IMR-90 (cell line): ENCODE data around the gene SMARCD1. TPM values are rescaled to one million over a fixed set of nuclear protein-coding genes. Genes with fewer than 3 reads are reported as not detected.

Source experiments
- ATAC-seq: fragments of 200-7000 bp; cut with Tn5 transposase; 2 replicates; pipeline ENCODE4 v1.9.1; 2020; ENCODE audit warnings: low read depth, mild to moderate bottlenecking, moderate library complexity
- BruUV-seq: library from RNA; stranded (reverse); fragments of 400-500 nt; replicated peaks from 2 replicates; lab custom pipeline; 2021; lab: Mats Ljungman, UMichigan
- CTCF ChIA-PET: fragments of 300-600 bp; formaldehyde crosslinking; extraction: SDS; loops from one replicate; lab custom pipeline; 2021; ENCODE audit warnings: antibody characterized with exemption; lab: Yijun Ruan, JAX
- POLR2A ChIA-PET: fragments of 300-600 bp; sonication (Branson Sonifier 250); formaldehyde crosslinking; loops from one replicate; lab custom pipeline; 2022; ENCODE audit warnings: antibody characterized with exemption; ENCODE audit not compliant: unreplicated experiment; lab: Charles Lee
- DNase-seq: peaks from one replicate; pipeline ENCODE4 v3.0.0; 2013
- H2AFZ ChIP-seq: replicated peaks from 2 replicates; pipeline ENCODE3; 2013; ENCODE audit warnings: low read length, mild to moderate bottlenecking; ENCODE audit not compliant: poor library complexity
- H2AK5ac ChIP-seq: 2 replicates; pipeline ENCODE4 v1.6.1; 2013; ENCODE audit warnings: low read depth, low read length, inconsistent platforms
- H2AK9ac ChIP-seq: replicated peaks from 2 replicates; pipeline ENCODE3; 2013; ENCODE audit warnings: mild to moderate bottlenecking, low read depth, low read length, moderate library complexity; ENCODE audit not compliant: poor library complexity
- H2BK120ac ChIP-seq: 2 replicates; pipeline ENCODE4 v1.6.1; 2013; ENCODE audit warnings: low read depth, low read length, inconsistent platforms
- H2BK15ac ChIP-seq: 3 replicates; pipeline ENCODE4 v1.6.1; 2013; ENCODE audit warnings: low read depth, low read length, inconsistent platforms
- H2BK20ac ChIP-seq: 2 replicates; pipeline ENCODE4 v1.6.1; 2013; ENCODE audit warnings: low read depth, mild to moderate bottlenecking, inconsistent platforms, low read length, moderate library complexity
- H2BK5ac ChIP-seq: 2 replicates; pipeline ENCODE4 v1.6.1; 2013; ENCODE audit warnings: mild to moderate bottlenecking, low read depth, low read length, inconsistent platforms; ENCODE audit not compliant: poor library complexity, severe bottlenecking
- H3K14ac ChIP-seq: replicated peaks from 2 replicates; pipeline ENCODE4 v1.6.1; 2013; ENCODE audit warnings: low read depth, low read length, inconsistent platforms
- H3K18ac ChIP-seq: 2 replicates; pipeline ENCODE4 v1.6.1; 2013; ENCODE audit warnings: low read depth, low read length, control low read depth
- H3K23ac ChIP-seq: 2 replicates; pipeline ENCODE4 v1.6.1; 2013; ENCODE audit warnings: low read depth, low read length, inconsistent platforms
- H3K27ac ChIP-seq: 2 replicates; pipeline ENCODE4 v1.5.1; 2013; ENCODE audit warnings: mild to moderate bottlenecking, control low read depth, low read length; ENCODE audit not compliant: insufficient read depth
- H3K27me3 ChIP-seq: 2 replicates; pipeline ENCODE4 v1.6.1; 2013; ENCODE audit warnings: low read length; ENCODE audit not compliant: control insufficient read depth, insufficient read depth
- H3K36me3 ChIP-seq: 2 replicates; pipeline ENCODE4 v1.6.1; 2013; ENCODE audit warnings: low read length, mixed read lengths; ENCODE audit not compliant: control insufficient read depth, insufficient read depth
- H3K4ac ChIP-seq: 2 replicates; pipeline ENCODE4 v1.6.1; 2013; ENCODE audit warnings: low read depth, low read length, inconsistent platforms
- H3K4me1 ChIP-seq: 2 replicates; pipeline ENCODE4 v1.6.1; 2013; ENCODE audit warnings: low read length, mixed read lengths; ENCODE audit not compliant: control insufficient read depth, insufficient read depth
- H3K4me2 ChIP-seq: 2 replicates; pipeline ENCODE4 v1.6.1; 2013; ENCODE audit warnings: low read depth, mild to moderate bottlenecking, control low read depth, low read length, moderate library complexity
- H3K4me3 ChIP-seq: 2 replicates; pipeline ENCODE4 v1.5.1; 2013; ENCODE audit warnings: low read depth, mild to moderate bottlenecking, control low read depth, low read length, moderate library complexity; ENCODE audit not compliant: insufficient read depth
- H3K56ac ChIP-seq: 2 replicates; pipeline ENCODE4 v1.6.1; 2013; ENCODE audit warnings: low read length, inconsistent platforms; ENCODE audit not compliant: insufficient read depth; ENCODE audit errors: extremely low read depth
- H3K79me1 ChIP-seq, 2 experiments: 2 replicates each; pipeline ENCODE4 v1.6.1; 2013; ENCODE audit warnings: low read length in 2 of 2, inconsistent platforms in 1 of 2, low read depth in 1 of 2
- H3K9ac ChIP-seq: 2 replicates; pipeline ENCODE4 v1.6.1; 2013; ENCODE audit warnings: low read depth, low read length, control low read depth
- H3K9me1 ChIP-seq: 2 replicates; pipeline ENCODE4 v1.6.1; 2013; ENCODE audit warnings: low read length, inconsistent platforms; ENCODE audit not compliant: insufficient read depth
- H3K9me3 ChIP-seq: 2 replicates; pipeline ENCODE4 v1.6.1; 2013; ENCODE audit warnings: low read length; ENCODE audit not compliant: control insufficient read depth, insufficient read depth
- H4K20me1 ChIP-seq: 2 replicates; pipeline ENCODE4 v1.6.1; 2013; ENCODE audit warnings: low read length, inconsistent platforms; ENCODE audit not compliant: insufficient read depth
- H4K5ac ChIP-seq: 2 replicates; pipeline ENCODE4 v1.6.1; 2013; ENCODE audit warnings: mild to moderate bottlenecking, low read depth, low read length, control low read depth
- H4K8ac ChIP-seq, 2 experiments: 2 replicates each; pipeline ENCODE4 v1.6.1; 2013; ENCODE audit warnings: low read depth in 2 of 2, low read length in 2 of 2, control low read depth in 1 of 2, inconsistent platforms in 1 of 2
- H4K91ac ChIP-seq: 2 replicates; pipeline ENCODE4 v1.6.1; 2013; ENCODE audit warnings: low read depth, low read length, inconsistent platforms; ENCODE audit not compliant: insufficient read depth
- BHLHE40 ChIP-seq: fragments of 150-350 bp; IDR thresholded peaks from 2 replicates; pipeline ENCODE4 v1.6.1; 2016; ENCODE audit warnings: mild to moderate bottlenecking, low read depth, low read length
- CEBPB ChIP-seq: IDR thresholded peaks from 2 replicates; pipeline ENCODE4 v1.6.1; 2012; ENCODE audit warnings: low read depth, low read length, improper control_type of control experiment
- FOS ChIP-seq: fragments of 150-350 bp; IDR thresholded peaks from 2 replicates; pipeline ENCODE4 v1.6.1; 2016; ENCODE audit warnings: low read depth, low read length
- MAFK ChIP-seq: IDR thresholded peaks from 2 replicates; pipeline ENCODE4 v1.6.1; 2012; ENCODE audit warnings: low read depth, low read length, improper control_type of control experiment
- MXI1 ChIP-seq: IDR thresholded peaks from 2 replicates; pipeline ENCODE4 v1.6.1; 2012; ENCODE audit warnings: low read depth, mild to moderate bottlenecking, low read length, moderate library complexity, borderline replicate concordance
- NFE2L2 ChIP-seq: fragments of 150-350 bp; IDR thresholded peaks from 2 replicates; pipeline ENCODE4 v1.6.1; 2016; ENCODE audit warnings: low read depth, mild to moderate bottlenecking, low read length
- POLR2A ChIP-seq: IDR thresholded peaks from 2 replicates; pipeline ENCODE4 v1.6.1; 2012; ENCODE audit warnings: mild to moderate bottlenecking, low read depth, low read length
- RAD21 ChIP-seq: IDR thresholded peaks from 2 replicates; pipeline ENCODE4 v1.6.1; 2012; ENCODE audit warnings: low read length, improper control_type of control experiment
- WGBS, 2 experiments: methylation state at CpG; one replicate each; pipeline versions ENCODE4 v1.1.5 to v1.1.7; 2013; ENCODE audit warnings: missing lambda C conversion rate in 2 of 2; ENCODE audit not compliant: insufficient read length in 1 of 2; ENCODE audit errors: extremely low coverage in 2 of 2; 5-methylcytosine and 5-hydroxymethylcytosine counted together
- dilution Hi-C: fragments of 300-500 bp; cut with HindIII; formaldehyde crosslinking; loops from one replicate; pipeline ENCODE4 v1.14.3; 2018; ENCODE audit warnings: low sequenced_read_pairs; ENCODE audit not compliant: unreplicated experiment
- in situ Hi-C: fragments of 300-500 bp; cut with MboI; formaldehyde crosslinking; loops from 3 replicates; pipeline ENCODE4 v1.14.3; 2019; ENCODE audit warnings: low sequenced_read_pairs, inconsistent platforms, mixed read lengths
- intact Hi-C: fragments of 100-400 bp; cut with micrococcal nuclease; formaldehyde crosslinking; loops from 2 replicates; pipeline ENCODE4 v1.10.0; 2022
- polyA plus RNA-seq, 3 experiments: library from polyadenylated mRNA; depleted of rRNA; stranded (reverse); fragments of >200 nt; gene quantifications; 2 replicates each; pipeline ENCODE4 v1.2.3, GENCODE V29; 2012; ENCODE audit warnings: low replicate concordance in 1 of 3
- total RNA-seq: library from RNA; depleted of rRNA; stranded (reverse); fragments of >200 nt; gene quantifications from 2 replicates; pipeline ENCODE4 v1.2.3, GENCODE V29; 2012
- TF ChIP-seq, protein P1 (sequence below): fragments of 150-350 bp; IDR thresholded peaks from 2 replicates; pipeline ENCODE4 v1.6.1; 2016; ENCODE audit warnings: low read depth, mild to moderate bottlenecking, low read length, moderate library complexity, borderline replicate concordance
- TF ChIP-seq, protein P2 (sequence below): conservative IDR thresholded peaks from 2 replicates; pipeline ENCODE4 v1.5.1; 2012; ENCODE audit warnings: mild to moderate bottlenecking, low read depth, low read length, improper control_type of control experiment
- TF ChIP-seq, protein P3 (sequence below): fragments of 150-350 bp; IDR thresholded peaks from 2 replicates; pipeline ENCODE4 v1.6.1; 2017; ENCODE audit warnings: mild to moderate bottlenecking, antibody characterized with exemption, low read length, low read depth

Gene SMARCD1
- total and polyA plus RNA-seq, 2 of the 4 experiments (the other 2 are of a cell fraction) = 28.1 to 47.9 TPM

- H2BK15ac ChIP-seq = no peak overlapping the region
- ChIA-PET CTCF (no interaction called here), POLR2A (no interaction called here)
- TF ChIP-seq BHLHE40 (no peak), POLR2A (no peak), FOS (no peak), MXI1 (no peak), CEBPB (no peak), RAD21 (no peak), MAFK (no peak), NFE2L2 (no peak)
- TF ChIP-seq, protein P1, sequence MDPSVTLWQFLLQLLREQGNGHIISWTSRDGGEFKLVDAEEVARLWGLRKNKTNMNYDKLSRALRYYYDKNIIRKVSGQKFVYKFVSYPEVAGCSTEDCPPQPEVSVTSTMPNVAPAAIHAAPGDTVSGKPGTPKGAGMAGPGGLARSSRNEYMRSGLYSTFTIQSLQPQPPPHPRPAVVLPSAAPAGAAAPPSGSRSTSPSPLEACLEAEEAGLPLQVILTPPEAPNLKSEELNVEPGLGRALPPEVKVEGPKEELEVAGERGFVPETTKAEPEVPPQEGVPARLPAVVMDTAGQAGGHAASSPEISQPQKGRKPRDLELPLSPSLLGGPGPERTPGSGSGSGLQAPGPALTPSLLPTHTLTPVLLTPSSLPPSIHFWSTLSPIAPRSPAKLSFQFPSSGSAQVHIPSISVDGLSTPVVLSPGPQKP = no peak
- TF ChIP-seq, protein P2, sequence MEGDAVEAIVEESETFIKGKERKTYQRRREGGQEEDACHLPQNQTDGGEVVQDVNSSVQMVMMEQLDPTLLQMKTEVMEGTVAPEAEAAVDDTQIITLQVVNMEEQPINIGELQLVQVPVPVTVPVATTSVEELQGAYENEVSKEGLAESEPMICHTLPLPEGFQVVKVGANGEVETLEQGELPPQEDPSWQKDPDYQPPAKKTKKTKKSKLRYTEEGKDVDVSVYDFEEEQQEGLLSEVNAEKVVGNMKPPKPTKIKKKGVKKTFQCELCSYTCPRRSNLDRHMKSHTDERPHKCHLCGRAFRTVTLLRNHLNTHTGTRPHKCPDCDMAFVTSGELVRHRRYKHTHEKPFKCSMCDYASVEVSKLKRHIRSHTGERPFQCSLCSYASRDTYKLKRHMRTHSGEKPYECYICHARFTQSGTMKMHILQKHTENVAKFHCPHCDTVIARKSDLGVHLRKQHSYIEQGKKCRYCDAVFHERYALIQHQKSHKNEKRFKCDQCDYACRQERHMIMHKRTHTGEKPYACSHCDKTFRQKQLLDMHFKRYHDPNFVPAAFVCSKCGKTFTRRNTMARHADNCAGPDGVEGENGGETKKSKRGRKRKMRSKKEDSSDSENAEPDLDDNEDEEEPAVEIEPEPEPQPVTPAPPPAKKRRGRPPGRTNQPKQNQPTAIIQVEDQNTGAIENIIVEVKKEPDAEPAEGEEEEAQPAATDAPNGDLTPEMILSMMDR = no peak
- TF ChIP-seq, protein P3, sequence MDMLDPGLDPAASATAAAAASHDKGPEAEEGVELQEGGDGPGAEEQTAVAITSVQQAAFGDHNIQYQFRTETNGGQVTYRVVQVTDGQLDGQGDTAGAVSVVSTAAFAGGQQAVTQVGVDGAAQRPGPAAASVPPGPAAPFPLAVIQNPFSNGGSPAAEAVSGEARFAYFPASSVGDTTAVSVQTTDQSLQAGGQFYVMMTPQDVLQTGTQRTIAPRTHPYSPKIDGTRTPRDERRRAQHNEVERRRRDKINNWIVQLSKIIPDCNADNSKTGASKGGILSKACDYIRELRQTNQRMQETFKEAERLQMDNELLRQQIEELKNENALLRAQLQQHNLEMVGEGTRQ = no peak
- H4K20me1 ChIP-seq = no peaks in the 10 kb centered on the region
- no peak overlapping the region for H3K4ac ChIP-seq
- H2AK9ac ChIP-seq = no peak overlapping the region
- H2BK120ac ChIP-seq = no peak overlapping the region
- H3K36me3 ChIP-seq = peaks cover 21% of the 10 kb centered on the region
- no peak overlapping the region for H3K18ac ChIP-seq
- H4K8ac ChIP-seq = no peak overlapping the region
- dilution Hi-C loops (no loop called here), in situ Hi-C loops (no loop called here), intact Hi-C loops (no loop called here)
- H4K5ac ChIP-seq = no peak overlapping the region
- no peak overlapping the region for H2AFZ ChIP-seq
- BruUV-seq = no TSS peak
- H3K56ac ChIP-seq = no peak overlapping the region
- H3K23ac ChIP-seq = no peak overlapping the region
- no peaks in the 10 kb centered on the region for H3K9me3 ChIP-seq
- peaks cover 16 to 39% of the 10 kb centered on the region in 2 experiments for H3K79me1 ChIP-seq
- no peak overlapping the region for H3K9ac ChIP-seq
- H3K9me1 ChIP-seq = 0 out of 2 replicates have a peak, but pooled peaks cover 5% of the 10 kb centered on the region
- H3K4me2 ChIP-seq = no peak overlapping the region
- no peak overlapping the region for H3K27ac ChIP-seq
- no peak for DNase-seq
- H2AK5ac ChIP-seq = no peak overlapping the region
- no peak for ATAC-seq
- no peaks in the 10 kb centered on the region for H3K27me3 ChIP-seq
- no peak overlapping the region for H3K4me3 ChIP-seq
- peaks cover 3% of the 10 kb centered on the region; the same call in 1 of the 2 replicates for H3K4me1 ChIP-seq
- no peak overlapping the region for H3K14ac ChIP-seq
- H2BK20ac ChIP-seq = no peak overlapping the region
- H4K91ac ChIP-seq = no peak overlapping the region
- H2BK5ac ChIP-seq = no peak overlapping the region
- 100% methylated on average over 3 of the region's 8 CpGs; no CpG with 5 or more reads in 1 of the 2 experiments for WGBS, 2 experiments
These were observed 57.9 kb downstream of the SMARCD1 start for GRCh38 chr12:50142993-50143392.
